NCI-H2029 treated with DMSO at 0.1 percent for 48 hours (cell line): ENCODE measurements around the gene EPHA2.
"Not testable (repeated sequence)": the region's sequence is repeated elsewhere in the genome, so short reads cannot be mapped to it uniquely, and the experiment has no call there.

Experiments used
- DNase-seq: peaks from one replicate; lab custom pipeline; 2025; lab: John Stamatoyannopoulos, UW

EPHA2 gene

DNA sequence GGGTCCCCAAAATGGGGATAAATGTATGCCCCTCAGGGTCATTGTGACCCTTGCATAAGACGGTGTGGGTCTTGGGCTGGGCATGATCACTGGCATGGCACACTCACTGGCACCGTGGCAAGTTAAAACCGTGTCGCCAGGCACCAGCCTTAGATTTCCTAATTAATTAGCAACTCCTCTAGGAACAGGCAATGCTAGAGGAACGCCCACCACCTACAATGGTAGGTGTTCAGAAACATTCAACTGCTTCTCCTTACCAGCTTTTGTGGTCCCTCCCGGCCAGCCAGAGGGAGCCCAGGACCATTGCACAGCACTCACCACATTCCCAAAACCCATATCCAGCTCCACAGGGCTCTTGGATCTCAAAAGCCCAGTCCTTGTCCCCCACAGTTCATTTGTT lies 36.4 kb downstream of the EPHA2 start:
- DNase-seq, result no peak

DNA sequence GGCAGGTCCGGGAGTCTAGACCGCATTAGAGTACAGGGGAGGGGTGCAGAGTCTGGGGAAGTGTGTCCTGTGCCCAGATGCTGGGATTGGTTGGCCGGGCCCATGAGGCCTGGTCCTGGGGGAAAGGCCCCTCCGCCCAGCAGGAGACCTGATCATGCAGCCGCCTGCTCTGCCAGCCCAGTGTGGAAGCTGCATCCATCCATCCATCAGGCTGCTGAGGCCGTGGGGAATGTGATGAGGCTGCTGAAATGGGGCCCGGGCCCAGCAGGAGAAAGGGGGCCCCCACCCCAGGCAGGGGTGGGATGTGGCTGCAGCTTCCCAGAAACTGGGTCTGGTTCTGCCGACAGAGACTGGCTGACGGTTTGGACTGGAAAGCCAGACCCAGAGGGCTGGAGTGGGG lies 37.2 kb downstream of the EPHA2 start:
- DNase-seq, result no peak

DNA sequence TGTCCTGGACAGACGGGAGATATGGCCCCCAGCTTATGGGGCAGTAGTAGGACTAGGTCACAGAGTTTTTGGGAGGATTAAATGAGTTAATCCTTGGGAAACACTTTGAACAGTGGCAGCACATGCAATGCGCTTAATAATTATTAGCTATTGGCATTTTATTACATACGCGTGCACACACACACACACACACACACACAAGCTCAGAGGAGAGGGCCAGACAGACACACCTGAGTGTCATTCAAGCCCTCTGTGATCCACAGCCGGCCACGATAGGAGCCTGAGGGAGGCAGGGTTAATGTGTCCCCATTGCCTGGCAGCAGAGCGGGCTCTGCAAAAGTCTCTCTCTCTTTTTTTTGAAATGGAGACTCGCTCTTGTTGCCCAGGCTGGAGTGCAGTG lies 37.9 kb downstream of the EPHA2 start:
- DNase-seq, result no peak

DNA sequence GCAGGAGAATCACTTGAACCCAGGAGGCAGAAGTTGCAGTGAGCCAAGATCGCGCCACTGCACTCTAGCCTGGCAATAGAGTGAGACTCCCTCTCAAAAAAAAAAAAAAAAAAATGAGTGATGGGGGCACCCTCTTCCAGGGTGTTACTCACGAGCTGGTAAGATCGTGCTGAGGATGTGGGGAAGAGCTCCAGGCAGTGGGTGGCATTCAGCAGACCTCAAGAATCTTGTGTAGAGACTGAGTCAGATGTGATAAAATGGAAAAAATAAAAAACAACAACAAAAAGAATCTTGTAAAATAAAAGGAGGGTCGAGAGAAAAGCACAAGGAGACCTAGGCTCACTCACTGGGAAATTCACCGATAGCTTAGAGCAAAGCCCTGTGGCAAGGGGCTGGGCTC lies 38.5 kb downstream of the EPHA2 start:
- DNase-seq, result no peak

DNA sequence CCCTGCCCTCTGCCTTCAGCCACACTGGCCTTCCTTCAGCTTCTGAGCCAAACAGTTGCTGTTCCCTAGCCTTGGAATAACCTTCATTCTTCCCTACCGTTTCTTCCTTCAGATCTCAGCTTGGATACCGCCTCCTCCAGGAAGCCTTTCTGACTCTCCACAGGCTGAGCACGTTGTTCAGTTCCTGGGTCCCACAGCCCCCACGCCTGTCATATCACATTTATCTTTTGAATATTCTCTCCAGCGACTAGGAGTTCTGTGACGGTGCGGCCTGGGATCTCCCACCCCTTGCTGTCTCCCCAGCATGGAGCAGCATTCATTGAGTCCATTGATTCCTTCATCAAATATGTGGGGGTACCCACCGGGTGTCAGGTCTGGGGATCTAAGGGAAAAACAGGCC lies 39.2 kb downstream of the EPHA2 start:
- no peak for DNase-seq

DNA sequence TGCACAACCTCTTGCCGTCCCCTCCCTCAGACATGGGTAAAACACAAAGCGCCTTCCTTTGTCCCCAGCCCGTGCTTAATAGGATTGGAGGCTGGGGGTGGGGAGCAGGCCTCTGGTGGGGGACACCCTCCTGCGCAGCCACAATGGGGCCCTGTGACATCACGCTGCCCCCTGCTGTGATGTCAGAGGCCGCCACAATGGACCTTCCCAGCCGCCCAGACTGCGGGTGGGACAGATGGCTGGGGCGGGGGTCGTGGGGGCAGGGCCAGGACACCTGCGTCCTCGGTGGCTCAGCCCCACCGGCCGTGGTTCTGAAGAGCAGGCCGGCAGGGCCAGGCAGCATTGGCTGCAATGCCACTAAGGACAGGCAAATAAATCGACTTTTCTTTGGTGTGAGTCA lies 39.9 kb downstream of the EPHA2 start:
- no peak for DNase-seq

DNA sequence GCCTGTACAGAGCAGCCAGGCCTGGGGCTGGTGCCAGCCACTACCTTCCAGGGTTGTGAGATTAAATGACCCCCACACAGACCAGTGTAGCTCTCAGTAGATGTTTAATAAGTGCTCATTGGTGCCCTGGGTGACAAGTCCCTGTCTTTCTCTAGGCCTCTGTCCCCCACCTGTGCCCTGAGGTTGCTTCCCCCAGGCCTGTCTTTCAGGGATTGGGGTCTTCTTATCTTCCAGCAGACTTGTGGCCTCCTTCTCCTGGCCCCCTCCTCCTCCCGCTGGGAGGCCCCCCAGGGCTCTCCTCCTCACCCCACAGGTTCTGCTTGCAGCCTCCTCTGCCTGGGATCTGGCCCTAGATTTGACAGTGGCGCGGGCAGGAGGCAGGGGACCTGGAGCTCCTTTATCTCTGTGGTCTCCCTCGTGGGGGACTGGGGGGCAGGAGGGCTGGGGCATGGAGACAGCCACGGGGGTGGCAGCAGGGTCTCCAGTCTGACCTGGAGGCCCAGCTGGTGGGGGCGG lies 40.3 kb downstream of the EPHA2 start:
- no peak for DNase-seq

DNA sequence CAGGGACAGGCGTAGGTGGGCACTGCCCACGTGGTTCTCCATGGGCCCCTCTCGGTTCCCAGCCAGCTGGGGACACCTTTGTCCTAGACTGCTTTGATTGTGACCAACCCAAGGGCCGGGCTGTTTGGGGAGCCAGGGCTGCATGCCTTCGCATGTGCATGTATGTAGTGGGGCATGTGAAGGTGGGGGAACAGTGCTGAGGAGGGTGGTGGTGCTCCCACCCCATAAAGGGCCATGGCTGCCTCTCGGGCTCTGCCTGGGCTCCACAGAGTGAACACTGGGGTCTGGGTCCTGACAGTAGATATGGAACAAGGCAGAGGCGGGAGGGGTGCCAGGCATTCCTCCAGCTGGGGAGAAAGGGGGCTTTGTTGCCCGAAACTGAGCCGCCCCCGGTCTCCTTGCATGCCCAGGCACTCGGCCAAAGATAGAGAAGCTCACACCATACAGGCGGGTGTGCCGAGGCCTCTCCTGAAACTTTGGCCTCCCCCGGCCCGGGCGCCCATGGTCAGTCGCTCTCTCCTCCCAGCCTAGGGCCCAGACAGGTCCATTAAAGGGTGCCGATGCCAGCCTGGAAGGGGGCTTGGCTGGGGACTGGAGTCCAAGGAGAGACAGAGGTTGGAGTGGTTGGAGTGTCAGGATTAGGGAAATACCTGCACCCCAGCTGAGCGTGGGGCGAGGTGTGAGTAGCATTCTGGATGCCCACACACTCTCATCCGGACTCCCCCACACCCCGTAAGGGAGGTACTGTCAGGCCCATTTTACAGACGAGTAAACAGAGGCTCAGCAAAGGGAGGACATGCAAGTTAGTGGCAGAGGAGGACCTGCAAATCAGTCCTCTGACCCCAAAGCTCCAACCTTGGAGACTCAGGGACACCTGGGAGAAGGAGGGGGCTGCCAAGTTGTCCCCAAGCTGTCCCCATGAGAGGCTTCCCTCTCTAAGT lies 41.1 kb downstream of the EPHA2 start:
- DNase-seq, result no peak

DNA sequence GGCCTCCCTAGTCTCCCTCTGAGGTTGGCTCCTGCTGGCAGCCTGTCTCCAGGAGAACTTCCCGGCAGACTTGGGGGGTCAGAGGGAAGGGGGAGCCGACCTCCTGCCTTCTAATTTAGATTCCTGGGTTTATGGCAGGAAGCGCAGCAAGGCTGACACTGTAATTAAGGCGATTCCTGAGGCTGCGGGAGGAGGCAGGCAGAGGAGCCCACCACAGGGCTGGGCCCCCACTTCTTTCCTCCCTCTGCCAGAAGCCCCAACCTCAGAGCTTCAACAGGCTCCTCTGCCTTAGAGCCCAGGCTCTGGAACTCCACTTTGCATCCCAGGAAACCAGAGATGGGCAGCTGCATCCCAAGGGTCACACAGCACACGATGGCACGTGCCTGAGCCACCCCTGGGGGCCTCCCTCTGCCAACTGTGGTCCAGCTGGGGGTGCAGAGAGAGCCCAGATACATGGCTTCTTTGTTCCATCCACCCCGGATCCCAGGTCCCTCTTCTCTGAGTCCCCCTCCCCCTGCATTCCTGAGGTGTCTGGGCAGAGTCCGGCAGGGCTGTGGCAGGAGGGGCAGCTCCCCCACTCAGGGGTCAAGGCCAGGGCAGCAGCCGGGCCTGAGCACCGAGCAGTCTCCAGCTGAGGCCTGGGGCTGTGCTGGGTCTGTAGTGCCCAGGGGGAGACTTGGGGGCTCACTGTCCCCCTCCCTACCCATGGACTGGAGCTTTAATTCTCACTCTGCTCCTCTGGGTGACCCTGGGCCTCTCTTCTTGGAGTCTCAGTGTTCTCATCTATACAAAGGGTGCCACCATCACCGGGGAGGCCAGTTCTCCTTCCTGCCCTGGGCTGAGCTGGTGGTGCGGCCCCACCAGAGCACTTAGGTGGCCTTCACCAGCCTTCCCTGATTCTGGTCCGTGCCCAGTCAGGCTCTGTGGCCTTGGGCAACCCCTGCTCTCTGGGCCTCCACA lies 43.0 kb downstream of the EPHA2 start:
- DNase-seq, result no peak

DNA sequence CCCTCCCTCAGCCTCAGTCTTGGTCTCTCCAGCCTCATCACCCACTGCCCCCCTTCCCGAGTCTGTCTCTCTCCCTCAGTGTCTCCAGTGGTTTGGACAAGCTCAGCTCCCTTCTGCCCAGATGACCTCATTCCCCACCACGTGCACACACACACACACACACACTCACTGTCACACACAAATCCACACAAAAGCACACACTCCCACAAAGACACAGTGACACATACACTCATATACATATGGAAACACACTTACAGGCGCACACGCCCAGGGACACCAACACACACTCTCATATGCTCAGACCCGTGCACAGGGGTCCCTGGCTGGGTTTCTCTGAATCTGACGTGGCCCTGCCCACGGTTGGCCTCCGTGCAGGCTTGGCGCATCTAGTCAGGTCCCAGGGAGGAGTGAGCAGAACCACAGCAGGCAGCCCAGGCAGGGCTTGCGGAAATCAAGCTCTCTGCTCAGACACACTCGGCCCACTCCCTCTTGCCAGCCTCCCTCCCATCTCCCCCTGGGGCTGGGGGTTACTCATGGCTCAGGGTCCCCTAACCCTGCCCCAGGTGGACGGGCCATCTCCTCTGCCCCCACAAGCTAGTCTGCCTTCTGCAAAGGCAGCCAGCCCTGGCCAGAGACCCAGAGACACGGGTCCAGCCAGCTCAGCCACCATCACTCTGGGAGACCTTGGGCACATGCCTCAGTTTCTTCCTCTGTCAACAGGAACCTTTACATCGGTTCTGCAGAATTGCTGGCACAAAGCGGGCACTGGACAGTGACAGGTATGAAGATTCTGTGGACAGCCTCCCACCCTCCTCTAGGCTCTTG lies 43.9 kb downstream of the EPHA2 start:
- no peak for DNase-seq

DNA sequence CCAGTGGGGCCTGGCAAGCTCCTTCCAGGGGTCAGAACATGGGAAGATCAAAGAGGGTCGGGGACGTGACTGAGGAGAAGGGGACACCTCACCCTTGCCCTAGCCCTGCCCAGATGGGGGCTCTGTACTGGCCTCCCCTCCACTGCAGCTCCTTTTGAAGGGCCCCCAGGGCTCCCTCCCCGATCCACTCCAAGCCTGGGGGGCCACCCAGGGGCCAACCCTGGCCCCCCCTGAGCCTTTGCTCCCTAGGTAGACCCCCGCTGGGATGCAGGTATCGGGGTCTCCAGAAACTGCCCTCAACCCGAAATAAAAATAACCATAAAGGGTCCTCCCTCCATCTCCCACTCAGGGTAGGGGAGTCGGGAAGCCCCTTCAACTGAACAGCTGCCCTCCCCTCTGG lies 45.0 kb downstream of the EPHA2 start:
- DNase-seq, result no peak

DNA sequence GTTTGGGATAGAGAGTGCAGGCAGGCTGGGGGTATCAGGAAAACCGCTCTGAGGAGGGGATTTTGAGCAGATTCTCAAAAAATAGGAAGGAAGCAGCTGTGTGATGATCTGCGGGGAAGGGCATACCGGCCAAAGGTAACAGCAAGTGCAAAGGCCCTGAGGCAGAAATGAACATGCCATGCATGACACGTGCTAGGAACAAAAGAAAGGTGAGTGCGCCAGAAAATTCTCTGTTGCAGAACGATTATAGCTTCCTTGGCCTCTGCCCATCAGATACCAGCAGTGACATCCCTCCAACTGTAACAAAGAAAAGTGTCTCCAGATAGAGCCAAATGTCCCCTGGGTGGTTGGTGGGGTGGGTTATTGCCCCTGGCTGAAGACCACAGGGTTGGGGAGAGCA lies 45.4 kb downstream of the EPHA2 start:
- DNase-seq, result no peak

DNA sequence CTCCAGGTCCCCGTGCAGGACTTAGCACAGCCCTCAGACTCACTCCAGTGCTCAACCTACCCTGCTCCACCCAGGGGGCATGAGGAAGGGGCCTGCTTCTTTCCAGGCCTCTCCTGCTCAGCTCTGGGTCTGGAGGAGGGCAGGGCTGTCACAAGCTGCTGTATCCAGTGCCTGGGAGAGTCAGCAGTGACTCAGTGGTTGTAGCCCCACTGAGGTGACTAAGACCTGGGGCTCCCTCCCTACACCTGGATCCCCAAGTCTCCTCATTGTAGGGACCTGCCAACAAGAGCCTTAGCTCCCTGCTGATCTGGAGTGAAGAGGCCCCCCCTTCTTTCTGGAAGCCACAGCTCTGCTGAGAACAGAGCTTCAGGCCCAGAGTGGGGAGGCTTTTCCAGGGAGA lies 46.3 kb downstream of the EPHA2 start:
- no peak for DNase-seq

DNA sequence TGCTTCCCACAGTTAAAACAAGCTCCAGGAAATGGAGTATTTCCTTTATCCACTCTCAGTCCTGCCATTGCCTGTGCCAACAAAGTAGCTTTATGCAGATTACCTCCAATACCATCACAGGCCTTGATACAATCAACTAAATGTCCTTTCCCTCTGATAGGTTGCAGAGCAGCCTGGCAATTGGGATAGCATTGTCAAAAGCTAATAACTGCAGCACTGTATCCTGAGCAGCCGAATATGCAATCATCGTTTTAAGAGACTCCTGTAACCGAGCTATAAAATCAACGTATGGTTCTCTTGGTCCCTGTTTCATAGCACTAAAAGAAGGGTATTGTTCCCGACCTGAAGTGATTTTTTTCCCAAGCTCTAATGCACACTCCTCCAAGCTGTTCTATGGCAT lies 48.8 kb downstream of the EPHA2 start:
- not testable (repeated sequence) for DNase-seq

DNA sequence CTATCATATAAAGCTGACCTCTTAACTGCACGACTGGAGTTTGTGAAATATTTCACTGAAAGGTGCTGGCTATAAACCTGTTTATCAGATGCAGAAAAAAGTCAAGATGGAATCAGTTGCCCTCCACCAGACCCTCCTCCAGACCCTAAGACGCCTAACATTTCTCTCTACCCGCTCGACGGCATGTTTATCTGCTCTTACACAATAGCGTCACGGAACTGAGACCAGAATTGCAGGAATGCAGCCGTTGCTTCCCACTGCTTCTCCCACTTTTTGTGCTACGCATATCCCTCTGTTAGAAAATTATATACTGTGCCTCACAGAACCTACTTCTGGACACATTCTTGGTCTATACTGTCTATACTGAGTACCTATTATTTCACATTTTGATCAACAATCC lies 54.2 kb downstream of the EPHA2 start:
- no peak for DNase-seq

DNA sequence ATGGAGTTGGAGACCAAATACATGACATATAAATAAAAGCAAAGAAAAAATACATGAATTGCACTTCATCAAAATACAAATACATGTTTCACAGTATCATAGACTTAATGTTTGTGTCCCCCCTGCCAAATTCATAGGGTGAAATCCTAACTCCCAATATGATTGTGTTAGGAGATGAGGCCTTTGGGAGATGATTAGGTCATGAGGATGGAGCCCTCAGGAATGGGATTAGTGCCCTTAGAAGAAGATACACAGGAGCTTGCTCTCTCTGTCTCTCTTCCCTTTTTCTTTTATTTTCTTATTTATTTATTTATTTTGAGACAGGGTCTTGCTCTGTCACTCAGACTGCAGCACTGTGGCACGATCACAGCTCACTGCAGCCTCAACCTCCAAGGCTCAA lies 56.5 kb downstream of the EPHA2 start:
- DNase-seq, result no peak

DNA sequence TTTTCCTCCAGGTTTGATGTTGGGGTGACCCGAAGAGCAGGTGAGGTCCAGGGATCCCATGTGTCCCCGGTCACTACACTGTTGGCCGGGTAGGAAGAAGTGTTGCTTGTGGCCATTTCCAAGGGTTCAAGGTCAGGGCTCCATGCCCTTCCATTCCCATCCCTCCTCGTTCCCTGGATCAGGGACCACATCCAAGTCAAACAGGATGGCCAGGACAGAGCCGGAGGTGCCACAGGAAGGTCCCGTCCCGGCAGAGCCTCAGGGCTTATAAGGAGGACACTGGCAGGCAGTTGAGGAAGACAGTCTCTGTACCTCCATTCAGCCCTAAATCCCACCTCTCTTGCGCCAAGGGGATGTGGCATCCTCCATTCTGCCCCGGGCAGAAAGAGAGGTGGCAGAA lies 60.4 kb downstream of the EPHA2 start:
- DNase-seq, result no peak

DNA sequence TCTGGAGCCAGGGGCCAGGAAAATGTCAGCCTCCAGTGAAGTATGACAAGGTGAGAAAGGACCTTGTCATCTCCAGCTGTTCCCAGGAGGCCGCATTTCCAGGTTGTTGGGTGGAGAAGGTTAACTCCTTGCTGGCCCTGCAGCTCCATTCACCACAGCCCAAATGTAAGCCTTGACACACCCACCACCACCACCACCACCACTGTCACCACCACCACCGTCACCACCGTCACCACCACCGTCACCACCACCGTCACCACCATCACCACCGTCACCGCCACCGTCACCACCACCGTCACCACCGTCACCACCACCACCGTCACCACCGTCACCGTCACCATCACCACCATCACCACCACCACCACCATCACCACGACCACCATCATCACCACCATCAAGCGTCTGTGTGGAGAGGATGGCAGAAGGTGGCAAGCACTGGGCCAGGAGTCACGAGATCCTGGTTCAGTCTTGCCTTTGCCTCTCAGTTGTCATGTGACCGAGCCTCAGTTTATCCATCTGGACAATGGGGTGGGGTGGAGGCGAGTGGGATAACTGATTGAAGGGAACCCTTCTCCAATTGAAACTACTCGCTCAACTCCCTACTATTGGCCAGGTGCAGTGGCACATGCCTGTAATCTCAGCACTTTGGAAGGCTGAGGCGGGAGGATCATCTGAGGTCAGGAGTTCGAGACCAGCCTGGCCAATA lies 61.3 kb downstream of the EPHA2 start:
- DNase-seq, result no peak

DNA sequence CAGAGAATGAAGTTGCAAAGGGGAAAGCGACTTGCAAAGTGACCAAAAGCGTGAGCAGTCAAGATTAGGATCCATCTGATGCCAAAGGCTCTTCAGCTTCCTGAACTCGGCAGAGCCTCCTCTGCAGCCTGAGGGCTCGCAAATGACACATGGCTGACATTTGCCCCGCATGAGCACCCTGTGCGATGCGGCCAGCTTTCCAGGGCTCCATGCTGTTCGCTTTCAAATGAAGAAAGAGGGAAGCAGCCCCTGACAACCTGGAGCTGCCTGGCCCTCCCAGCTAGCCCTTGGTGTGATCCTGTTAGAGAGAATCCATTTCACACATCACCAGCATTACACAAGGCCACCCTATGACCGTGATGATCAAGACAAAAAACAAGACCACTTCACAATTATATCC lies 62.3 kb downstream of the EPHA2 start:
- DNase-seq, result no peak

DNA sequence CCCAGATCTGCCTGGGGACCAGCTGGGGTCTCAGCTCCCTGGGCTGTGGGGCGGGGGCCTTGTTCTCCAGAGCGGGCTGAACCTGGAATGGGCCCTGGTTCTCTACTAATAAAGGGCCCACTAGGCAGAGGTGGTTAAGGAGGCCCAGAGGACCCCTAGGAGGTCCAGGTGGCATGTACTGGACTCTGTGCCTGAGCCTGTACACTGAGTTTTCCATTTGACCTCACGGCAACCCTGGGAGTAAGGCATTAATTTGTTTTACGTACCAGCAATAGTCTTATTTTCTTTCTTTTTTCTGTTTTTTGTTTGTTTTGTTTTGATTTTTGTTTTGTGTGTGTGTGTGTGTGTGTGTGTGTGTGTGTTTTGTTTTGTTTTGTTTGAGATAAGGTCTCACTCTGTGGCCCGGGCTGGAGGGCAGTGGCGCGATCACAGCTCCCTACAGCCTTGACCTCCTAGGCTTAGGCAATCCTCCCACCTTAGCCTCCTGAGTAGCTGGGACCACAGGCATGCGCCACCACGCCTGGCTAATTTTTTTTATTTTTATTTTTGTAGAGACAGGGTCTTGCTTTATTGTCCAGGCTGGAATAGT lies 62.9 kb downstream of the EPHA2 start:
- no peak for DNase-seq
